ENCODE measurements around the gene SLC1A3.

SLC1A3 gene

GRCh38 chr5:36655161-36655560 lies 48.8 kb downstream of the SLC1A3 start:
- no peak for DNase-seq (ENCODE audit: low read depth)

GRCh38 chr5:36656556-36656955 lies 50.1 kb downstream of the SLC1A3 start:
- no peak for DNase-seq (ENCODE audit: low read depth)

- peak; percentile 99 for DNase-seq (ENCODE audit: low read depth)
Measured at GRCh38 chr5:36657563-36657995, 51.2 kb downstream of the SLC1A3 start.

DNA sequence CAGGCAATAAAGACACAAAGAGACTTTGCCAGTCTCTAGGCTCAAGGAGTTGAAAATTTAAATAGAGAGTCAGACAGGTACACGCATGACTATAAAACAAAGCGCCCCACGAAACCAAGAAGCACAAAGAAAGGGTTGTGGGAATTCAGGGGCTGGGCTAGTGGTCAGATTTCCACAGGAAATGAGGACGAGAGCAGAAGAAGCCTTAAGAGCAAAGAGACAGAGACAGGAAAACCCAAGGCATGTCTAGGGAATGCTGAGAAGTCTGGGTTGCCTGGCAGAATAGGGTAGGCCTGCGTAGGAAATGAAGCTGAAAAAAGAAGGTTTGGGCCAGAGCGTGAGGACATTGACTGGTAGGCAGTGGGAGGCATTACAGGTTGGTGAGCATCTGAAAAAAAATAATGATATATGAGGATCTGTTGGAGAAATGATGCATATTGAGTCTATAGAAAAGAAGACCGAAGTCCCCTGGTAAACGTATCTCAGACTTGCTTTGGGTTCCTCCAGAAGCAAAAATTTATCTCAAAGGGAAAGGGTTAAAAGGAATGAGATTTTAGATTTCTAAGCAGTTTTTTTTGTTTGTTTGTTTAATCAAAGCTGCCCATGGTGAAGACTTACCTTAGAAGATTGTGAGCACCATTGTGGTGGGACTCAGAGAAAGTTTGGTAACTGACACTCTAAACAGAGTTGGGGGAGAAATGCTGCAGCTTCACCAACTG lies 51.8 kb downstream of the SLC1A3 start:
- DNase-seq (ENCODE audit: low read depth) = no peak

DNA sequence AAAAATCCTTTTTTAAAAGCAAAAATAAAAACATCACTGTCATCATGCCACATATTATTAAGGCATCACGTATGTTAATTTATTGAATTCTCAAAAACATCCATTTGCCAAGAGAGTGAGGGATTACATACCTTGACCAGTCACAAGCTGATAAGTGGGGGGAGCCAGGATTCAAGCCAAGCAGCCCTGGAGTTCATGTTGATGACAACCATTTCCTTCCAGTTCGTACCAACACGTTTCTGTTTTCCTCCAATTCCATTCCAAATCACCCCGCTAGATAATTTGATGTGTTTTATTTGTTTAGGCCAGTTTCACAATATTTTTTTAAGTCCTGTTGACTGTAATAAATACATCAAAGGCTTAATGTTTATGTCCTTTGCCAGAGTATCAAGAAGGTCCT lies 53.0 kb downstream of the SLC1A3 start:
- no peak for DNase-seq (ENCODE audit: low read depth)

- DNase-seq (ENCODE audit: low read depth) = no peak
Measured at GRCh38 chr5:36660397-36661049, 54.1 kb downstream of the SLC1A3 start.

DNA sequence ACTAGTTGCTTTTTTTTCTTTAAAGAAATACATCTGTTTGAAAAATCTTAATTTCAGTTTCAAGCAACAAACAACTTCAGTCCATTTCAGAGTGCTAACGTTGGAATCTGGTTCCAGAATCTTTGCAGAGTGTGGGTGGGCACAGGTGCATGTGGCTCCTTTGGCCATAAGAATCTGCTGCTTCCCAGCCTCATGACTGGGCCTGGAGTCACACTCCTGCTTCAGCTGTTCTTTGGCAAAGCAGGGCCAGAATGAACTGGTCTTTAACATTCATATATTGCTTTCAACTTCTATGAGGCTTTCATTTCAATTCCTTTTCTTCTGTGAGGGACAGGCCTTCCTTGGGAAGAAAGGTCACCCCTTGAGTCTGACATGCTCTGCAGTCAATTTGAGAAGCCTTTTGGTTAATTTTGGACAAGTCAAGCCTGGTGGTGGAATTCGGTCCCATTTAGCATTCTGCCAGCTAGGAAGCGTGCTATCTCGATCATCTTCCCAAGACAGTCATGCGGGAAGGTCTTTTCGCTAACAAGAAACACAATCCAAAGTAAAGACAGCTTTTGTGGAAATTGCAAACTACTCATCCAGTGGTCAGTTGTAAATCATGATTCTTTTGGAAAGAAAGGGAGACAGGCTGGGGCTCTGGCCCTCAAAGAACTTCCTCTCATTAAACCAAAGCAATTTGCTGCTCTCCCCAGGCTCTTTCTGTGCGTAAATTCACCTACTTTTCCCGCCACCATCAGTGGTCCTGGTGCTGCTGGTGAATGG lies 55.2 kb downstream of the SLC1A3 start:
- DNase-seq (ENCODE audit: low read depth) = no peak

DNA sequence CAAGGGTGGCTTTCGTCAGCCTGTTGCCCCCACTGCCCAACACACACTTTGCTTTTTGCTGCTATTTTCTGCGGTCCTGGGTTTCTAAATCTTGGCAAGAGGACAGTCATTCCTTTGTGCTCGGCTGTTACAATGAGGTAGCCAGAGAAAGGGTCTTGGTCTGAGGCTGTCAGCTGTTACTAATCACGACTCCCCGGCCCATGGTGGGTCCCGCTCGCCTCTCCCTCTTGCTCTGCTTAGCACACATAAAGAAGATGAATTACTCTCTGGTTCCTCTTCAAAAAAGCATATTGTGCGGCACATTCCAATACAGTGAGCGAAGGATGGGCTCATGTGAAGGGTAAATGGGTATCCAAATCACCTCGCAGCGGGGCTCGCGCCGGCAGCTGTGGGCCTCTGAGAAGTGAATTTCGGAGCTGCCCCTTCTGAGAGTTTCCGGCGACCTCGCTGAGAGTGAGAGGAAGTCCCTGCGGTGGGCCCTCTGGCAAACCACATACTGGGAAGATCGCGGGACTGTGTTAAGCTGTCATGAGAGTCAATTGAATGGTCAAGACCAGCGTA lies 56.0 kb downstream of the SLC1A3 start:
- no peak for DNase-seq (ENCODE audit: low read depth)

- DNase-seq (ENCODE audit: low read depth) = no peak
Measured at GRCh38 chr5:36664766-36665165, 58.4 kb downstream of the SLC1A3 start.

DNA sequence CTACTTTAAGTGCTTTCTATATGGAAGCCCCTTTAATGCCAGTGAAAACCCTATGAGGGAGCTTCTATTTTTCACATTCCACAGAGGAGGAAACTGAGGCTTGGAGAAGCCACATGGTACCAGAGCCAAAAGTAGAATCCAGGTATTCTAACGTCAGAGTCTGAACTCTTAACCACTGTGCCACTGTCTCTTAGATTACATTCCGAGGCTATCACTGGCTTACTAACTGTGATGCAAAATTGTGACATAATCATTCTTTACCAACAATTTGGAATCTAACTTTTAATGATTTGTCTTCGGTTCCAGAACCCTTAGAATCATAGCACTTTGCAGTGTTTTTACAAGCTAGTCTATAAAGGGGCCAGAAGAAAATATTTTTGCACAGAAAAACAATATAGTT lies 59.2 kb downstream of the SLC1A3 start:
- no peak for DNase-seq (ENCODE audit: low read depth)

DNA sequence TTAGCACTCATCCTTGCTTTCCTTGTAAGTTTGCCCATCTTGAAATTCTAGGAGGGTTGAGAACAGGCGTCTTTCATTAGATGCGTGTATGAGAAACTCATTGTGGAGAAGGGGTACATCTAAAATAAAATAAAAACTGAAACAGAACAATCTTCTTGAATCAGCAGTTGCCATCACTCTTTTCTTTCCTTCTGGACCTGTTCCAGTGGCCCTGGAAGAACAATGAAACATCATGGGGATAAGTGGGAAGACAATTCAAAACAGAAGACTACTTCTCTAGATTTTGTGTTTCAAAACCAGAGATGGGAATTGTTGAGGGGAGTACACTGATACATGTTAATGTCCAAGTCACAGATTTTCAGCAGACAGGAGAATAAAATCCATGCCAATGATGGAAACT lies 59.9 kb downstream of the SLC1A3 start:
- DNase-seq (ENCODE audit: low read depth) = no peak

- DNase-seq (ENCODE audit: low read depth) = no peak
Measured at GRCh38 chr5:36666986-36667385, 60.6 kb downstream of the SLC1A3 start.

DNA sequence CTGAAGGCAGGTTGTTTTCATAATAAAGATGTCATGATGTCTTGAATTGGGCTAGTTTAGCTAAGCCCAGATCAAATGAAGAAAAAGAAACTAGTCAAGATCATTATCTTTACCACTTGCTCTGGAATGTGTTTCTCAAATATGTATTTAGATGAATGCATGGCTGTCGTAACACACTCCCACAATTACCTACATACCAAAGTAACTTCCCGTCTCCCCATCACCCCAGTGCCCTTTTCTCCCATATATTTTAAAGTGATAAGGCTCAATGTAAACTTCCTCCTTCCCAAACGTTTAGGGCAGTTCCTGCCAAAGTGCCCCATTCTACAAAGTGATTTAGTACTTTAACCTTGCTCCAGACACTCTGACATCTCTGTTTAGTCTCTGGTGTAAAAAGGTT lies 61.4 kb downstream of the SLC1A3 start:
- no peak for DNase-seq (ENCODE audit: low read depth)

- DNase-seq (ENCODE audit: low read depth) = no peak
Measured at GRCh38 chr5:36669015-36669651, 62.7 kb downstream of the SLC1A3 start.

DNA sequence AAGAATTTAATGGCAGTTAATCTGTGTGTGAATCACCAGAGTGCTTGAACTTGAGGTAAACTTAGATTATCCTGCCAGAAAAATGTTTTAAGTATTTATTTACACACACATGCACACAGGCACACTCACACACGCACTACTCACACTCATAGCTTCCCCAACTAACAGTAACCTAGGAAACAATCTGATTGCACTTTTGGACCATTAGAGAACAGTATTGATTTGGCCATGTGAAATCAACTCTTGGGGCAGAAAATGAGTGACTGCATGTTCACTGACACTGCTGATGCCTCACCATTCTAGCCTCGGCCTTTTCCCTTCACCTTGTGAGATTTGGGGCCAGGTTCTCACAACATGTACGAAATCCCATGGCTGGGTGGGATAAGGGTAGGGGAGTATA lies 64.1 kb downstream of the SLC1A3 start:
- DNase-seq (ENCODE audit: low read depth) = no peak

DNA sequence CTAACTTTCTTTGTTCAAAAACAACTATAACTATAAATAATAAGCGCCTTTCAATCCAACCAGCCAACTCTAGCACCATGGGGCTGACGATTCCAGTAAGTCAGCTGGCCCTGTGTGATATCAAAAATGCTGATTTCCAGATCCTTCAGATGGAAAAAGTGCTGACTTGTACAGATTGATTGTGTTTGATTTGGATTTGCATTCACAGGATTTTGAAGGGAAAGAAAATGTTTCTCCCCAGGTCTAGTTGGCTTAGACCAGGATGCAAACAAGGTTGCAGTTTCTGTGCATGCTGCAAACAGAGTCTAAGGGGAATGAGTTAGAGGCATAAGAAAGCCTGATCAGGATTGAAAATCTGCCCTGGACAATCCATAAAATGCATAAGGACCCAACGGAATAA lies 68.9 kb downstream of the SLC1A3 start:
- DNase-seq (ENCODE audit: low read depth) = no peak

- DNase-seq (ENCODE audit: low read depth) = no peak
Measured at GRCh38 chr5:36679221-36679989, 73.0 kb downstream of the SLC1A3 start.

GRCh38 chr5:36680066-36680465 lies 73.7 kb downstream of the SLC1A3 start:
- DNase-seq (ENCODE audit: low read depth) = no peak

DNA sequence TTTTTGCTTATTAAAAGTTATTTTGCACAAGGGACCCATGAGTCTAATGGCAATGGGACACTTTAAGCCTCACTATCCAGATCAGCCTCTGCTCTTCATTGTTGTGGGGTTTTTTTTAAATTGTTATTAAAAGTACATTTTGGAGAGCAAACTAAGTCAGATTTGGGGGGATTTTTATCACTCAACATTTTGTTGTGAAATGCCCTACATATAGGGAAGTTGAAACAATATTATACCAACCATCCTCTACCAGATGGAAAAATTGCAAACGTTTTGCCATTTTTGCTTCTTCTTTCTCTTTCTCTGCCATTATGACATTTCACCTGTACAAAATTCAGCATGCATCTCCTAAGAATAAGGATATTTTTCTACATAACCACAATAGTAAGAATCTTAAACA lies 75.3 kb downstream of the SLC1A3 start:
- no peak for DNase-seq (ENCODE audit: low read depth)

DNA sequence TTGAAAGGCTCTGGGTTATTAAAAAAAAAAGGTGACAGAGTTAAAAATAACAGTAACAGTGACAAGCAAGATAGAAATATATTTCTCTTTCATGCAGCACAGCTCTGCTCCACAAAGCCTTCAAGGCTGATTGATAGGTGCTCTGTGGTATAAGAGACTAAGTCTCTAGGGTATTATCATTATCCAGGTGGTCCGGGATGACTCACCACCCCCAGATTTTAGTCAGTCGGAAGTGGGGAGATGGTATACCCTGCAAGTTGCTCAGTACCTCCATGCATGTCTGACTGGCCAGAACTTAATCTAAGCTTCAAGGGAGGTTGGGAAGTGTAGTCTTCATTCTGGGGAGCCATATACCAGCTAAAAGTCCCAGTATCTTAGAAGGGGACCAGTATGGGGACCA lies 76.1 kb downstream of the SLC1A3 start:
- DNase-seq (ENCODE audit: low read depth) = no peak

DNA sequence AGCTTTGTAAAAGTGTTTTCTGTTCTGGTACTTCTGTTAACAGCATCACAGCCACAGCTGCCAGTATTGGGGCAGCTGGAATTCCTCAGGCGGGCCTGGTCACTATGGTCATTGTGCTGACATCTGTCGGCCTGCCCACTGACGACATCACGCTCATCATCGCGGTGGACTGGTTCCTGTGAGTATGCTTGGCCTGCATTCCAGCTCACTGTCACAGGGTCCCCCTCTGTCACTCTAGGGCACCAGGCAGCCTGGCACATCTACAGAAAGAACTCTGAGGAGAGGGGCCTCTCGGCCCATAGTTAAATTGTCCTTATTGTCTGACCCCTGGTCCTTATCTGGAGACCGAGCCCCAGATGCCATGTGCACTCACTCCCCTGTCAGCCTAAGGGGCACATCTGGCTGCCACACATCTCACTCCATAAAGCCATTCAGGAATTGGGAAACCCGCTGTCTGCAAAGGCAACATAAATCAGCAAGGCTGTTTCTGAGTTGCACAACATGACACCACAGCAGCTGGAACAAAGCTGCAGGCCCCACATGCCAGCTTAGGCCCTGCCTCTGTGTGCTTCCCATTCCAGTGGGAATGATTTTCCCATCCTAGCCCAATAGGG lies 77.5 kb downstream of the SLC1A3 start:
- DNase-seq (ENCODE audit: low read depth) = no peak
